PFSK-1 (cell line): ENCODE data around the gene CPLX1.

Experiments
- FOXP2 ChIP-seq: optimal IDR thresholded peaks from 2 replicates; pipeline ENCODE3; 2011; ENCODE audit warnings: borderline replicate concordance, control low read depth, inconsistent platforms; ENCODE audit not compliant: insufficient read depth; ENCODE audit errors: extremely low read length, extremely low read depth
- POLR2AphosphoS5 ChIP-seq: IDR thresholded peaks from 2 replicates; pipeline ENCODE4 v1.6.1; 2012; ENCODE audit warnings: low read depth, mild to moderate bottlenecking, control low read depth, low read length, moderate library complexity
- SIN3A ChIP-seq: IDR thresholded peaks from 2 replicates; pipeline ENCODE4 v1.6.1; 2012; ENCODE audit warnings: mild to moderate bottlenecking, low read length, moderate library complexity, borderline replicate concordance; ENCODE audit not compliant: insufficient read depth
- TAF1 ChIP-seq: IDR thresholded peaks from 2 replicates; pipeline ENCODE4 v1.6.1; 2012; ENCODE audit warnings: low read length, control low read depth, borderline replicate concordance; ENCODE audit not compliant: insufficient read depth
- TF ChIP-seq, protein P1 (sequence below), 2 experiments: IDR thresholded peaks; 2 replicates each; pipeline versions ENCODE4 v1.6.1 to v1.8.0; 2011 to 2012; ENCODE audit warnings: low read depth in 2 of 2, low read length in 2 of 2, control low read depth in 1 of 2, inconsistent platforms in 1 of 2, mild to moderate bottlenecking in 1 of 2, moderate library complexity in 1 of 2; ENCODE audit not compliant: insufficient read depth in 1 of 2

Gene CPLX1

DNA sequence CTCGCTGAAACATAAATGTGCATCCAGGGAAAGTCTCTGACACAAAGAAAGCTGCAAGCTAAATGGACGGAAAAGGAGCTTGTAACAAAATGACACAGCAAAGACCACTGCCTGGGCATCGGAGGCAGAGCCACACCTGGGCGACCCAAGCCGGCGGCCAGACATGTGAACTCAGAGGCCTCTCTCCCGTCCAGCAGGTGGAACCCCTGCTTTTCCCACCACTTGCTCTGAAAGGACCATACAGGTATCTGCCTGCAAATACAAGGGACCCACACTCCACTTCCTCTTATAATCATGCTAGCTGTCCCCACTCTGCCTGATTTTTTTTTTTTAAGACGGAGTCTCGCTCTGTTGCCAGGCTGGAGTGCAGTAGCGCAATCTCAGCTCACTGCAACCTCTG is 12.0 kb downstream of the CPLX1 start:
- TF ChIP-seq TAF1 = no peak
- TF ChIP-seq, protein P1, sequence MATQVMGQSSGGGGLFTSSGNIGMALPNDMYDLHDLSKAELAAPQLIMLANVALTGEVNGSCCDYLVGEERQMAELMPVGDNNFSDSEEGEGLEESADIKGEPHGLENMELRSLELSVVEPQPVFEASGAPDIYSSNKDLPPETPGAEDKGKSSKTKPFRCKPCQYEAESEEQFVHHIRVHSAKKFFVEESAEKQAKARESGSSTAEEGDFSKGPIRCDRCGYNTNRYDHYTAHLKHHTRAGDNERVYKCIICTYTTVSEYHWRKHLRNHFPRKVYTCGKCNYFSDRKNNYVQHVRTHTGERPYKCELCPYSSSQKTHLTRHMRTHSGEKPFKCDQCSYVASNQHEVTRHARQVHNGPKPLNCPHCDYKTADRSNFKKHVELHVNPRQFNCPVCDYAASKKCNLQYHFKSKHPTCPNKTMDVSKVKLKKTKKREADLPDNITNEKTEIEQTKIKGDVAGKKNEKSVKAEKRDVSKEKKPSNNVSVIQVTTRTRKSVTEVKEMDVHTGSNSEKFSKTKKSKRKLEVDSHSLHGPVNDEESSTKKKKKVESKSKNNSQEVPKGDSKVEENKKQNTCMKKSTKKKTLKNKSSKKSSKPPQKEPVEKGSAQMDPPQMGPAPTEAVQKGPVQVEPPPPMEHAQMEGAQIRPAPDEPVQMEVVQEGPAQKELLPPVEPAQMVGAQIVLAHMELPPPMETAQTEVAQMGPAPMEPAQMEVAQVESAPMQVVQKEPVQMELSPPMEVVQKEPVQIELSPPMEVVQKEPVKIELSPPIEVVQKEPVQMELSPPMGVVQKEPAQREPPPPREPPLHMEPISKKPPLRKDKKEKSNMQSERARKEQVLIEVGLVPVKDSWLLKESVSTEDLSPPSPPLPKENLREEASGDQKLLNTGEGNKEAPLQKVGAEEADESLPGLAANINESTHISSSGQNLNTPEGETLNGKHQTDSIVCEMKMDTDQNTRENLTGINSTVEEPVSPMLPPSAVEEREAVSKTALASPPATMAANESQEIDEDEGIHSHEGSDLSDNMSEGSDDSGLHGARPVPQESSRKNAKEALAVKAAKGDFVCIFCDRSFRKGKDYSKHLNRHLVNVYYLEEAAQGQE (IDR thresholded peaks at IDR 0.05; ENCODE audit: insufficient read depth in 1 of 2, low read depth in 2 of 2, low read length in 2 of 2) = no peak
- no peak for TF ChIP-seq FOXP2
- no peak for TF ChIP-seq SIN3A
- no peak for TF ChIP-seq POLR2AphosphoS5

GRCh38 chr4:808860-809570 is 16.9 kb downstream of the CPLX1 start:
- TF ChIP-seq TAF1 (no peak), SIN3A (no peak), FOXP2 (no peak), POLR2AphosphoS5 (no peak)
- TF ChIP-seq, protein P1 (IDR thresholded peaks at IDR 0.05; ENCODE audit: insufficient read depth in 1 of 2, low read depth in 2 of 2, low read length in 2 of 2) = no peak

GRCh38 chr4:807792-808191 is 18.1 kb downstream of the CPLX1 start:
- TF ChIP-seq, protein P1 (IDR thresholded peaks at IDR 0.05; ENCODE audit: insufficient read depth in 1 of 2, low read depth in 2 of 2, low read length in 2 of 2) = no peak
- TF ChIP-seq SIN3A = no peak
- TF ChIP-seq FOXP2 = no peak
- TF ChIP-seq POLR2AphosphoS5 = no peak
- no peak for TF ChIP-seq TAF1

GRCh38 chr4:804804-805203 is 21.1 kb downstream of the CPLX1 start:
- TF ChIP-seq, protein P1 (IDR thresholded peaks at IDR 0.05; ENCODE audit: insufficient read depth in 1 of 2, low read depth in 2 of 2, low read length in 2 of 2) = no peak
- TF ChIP-seq POLR2AphosphoS5 = no peak
- TF ChIP-seq FOXP2 = no peak
- TF ChIP-seq TAF1 = no peak
- TF ChIP-seq SIN3A = no peak

GRCh38 chr4:803884-804283 is 22.0 kb downstream of the CPLX1 start:
- no peak for TF ChIP-seq TAF1
- TF ChIP-seq SIN3A = no peak
- TF ChIP-seq FOXP2 = no peak
- no peak for TF ChIP-seq POLR2AphosphoS5
- TF ChIP-seq, protein P1 (IDR thresholded peaks at IDR 0.05; ENCODE audit: insufficient read depth in 1 of 2, low read depth in 2 of 2, low read length in 2 of 2) = no peak
